ENCODE measurements around the gene BTG2.
A peak's percentile ranks its signal among the peaks of the same experiment; 100 is the strongest.
"Not testable (repeated sequence)": the region's sequence is repeated elsewhere in the genome, so short reads cannot be mapped to it uniquely, and the experiment has no call there.

The BTG2 gene, protein sequence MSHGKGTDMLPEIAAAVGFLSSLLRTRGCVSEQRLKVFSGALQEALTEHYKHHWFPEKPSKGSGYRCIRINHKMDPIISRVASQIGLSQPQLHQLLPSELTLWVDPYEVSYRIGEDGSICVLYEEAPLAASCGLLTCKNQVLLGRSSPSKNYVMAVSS

DNA sequence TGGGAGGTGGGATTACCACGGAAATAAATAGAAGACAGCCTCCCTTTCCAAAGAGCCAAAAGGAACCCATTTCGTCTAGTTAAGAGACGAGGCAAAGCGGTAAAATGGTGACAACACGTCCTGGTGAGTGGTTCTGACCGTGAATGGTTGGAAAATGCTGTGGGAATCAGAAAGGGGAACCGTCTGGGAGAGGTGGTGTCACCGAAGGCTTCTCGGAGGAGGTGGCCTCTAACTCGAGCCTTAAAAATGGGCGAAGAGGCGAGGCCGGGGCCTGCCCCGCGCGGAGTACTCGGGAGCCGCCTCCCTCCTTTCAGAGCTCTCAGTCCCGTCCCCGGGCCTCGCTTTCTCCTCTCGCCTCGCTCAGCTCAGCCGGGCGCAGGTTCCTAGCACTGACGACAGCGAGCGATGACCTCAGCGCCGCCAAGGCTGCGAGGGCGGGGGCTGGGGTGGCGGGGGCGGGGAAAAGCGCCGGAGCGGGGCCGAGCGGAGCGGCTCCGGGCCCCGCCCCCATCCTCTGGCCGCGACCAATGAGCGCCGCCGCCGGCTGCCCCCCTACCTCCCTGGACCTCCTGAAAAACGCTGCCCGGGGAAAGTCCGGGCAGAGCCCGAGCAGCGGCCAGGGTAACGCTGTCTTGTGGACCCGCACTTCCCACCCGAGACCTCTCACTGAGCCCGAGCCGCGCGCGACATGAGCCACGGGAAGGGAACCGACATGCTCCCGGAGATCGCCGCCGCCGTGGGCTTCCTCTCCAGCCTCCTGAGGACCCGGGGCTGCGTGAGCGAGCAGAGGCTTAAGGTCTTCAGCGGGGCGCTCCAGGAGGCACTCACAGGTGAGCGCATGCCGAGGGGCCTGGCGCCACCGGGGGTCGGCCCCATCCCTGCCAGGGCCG, at the start of gene BTG2:
BTG2 (plus strand) TSS at position 601 of the 890 bp plus-strand sequence; CDS start at position 689, 88 bp downstream.
- peak; percentile 77 to 88 (median 85) for DNase-seq (ENCODE audit: low read depth in 3 of 3)

DNA sequence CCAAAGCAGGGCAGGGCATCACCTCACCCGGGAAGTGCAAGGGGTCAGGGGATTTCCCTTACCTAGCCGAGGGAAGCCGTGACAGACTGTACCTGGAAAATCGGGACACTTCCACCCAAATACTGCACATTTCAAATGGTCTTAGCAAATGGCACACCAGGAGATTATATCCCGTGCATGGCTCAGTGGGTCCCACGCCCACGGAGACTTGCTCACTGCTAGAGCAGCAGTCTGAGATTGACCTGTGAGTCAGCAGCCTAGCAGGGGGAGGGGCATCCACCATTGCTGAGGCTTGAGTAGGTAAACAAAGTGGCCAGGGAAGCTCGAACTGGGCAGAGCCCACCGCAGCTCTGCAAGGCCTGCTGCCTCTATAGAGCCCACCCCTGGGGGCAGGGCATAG, 48.7 kb upstream of the BTG2 start:
- not testable (repeated sequence) for DNase-seq (ENCODE audit: low read depth in 3 of 3)

DNA sequence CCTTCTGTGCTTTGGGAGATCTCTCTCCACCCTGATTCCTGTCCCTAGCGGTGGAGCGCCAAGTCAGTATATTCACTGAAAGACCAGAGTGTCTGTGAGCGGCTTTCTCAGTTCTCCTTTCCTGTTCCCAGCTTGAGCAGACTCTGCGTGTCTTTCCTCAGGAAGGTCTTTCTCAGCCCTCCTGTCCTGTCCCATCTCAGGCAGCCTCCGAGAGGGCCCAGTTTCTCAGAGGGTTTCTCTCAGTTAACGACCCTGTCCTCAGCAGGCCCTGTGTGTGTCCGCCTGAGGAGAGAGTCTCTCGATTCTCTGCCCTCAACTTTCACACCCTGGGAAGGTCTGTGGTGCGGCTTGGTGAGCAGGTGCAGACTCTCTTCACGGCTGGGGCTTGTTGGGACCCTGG, 41.8 kb upstream of the BTG2 start:
- no peak for DNase-seq (ENCODE audit: low read depth in 3 of 3)

DNA sequence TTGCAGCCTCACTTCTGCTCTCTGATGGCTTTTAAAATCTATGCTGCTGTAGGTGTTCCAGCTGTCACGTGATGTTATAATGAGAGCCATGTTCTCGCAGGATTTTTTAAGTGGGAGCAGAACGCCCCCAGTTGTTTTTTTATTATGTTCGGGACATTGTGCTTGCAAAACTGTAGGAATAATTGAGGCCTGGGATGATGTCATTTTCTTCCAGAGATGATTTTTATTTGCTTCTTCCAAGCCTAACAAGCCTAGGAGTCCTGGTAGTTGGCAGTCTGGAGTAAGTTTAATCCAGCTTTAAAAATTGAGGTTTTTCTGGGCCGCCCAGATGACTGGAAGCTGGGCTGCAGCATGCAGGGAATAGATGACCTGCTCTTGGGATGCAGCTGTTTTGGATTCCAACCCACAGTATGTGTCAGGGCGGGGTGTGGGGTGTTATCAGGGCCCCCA, 41.2 kb upstream of the BTG2 start:
- no peak for DNase-seq (ENCODE audit: low read depth in 3 of 3)

DNA sequence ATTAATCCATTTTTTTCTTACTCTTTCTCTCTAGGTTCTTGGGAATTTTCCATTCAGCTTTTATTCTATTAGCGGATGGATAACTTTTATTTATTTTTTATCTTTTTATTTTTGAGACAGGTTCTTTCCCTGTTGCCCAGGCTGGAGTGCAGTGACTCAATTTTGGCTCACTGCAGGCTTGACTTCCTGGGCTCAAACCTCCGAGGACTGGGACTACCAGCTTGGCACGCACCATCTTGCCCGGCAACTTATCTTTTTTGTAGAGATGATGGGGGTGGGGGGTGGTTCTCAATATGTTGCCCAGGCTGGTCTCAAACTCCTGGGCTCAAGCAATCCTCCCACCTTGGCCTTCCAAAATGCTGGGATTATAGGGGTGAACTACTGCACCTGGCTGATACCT, 39.8 kb upstream of the BTG2 start:
- DNase-seq (ENCODE audit: low read depth in 3 of 3): no peak

DNA sequence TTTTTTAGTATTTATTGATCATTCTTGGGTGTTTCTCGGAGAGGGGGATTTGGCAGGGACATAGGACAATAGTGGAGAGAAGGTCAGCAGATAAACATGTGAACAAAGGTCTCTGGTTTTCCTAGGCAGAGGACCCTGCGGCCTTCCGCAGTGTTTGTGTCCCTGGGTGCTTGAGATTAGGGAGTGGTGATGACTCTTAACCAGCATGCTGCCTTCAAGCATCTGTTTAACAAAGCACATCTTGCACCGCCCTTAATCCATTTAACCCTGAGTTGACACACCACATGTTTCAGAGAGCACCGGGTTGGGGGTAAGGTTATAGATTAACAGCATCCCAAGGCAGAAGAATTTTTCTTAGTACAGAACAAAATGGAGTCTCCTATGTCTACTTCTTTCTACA, 39.2 kb upstream of the BTG2 start:
- DNase-seq (ENCODE audit: low read depth in 3 of 3): not testable (repeated sequence)

DNA sequence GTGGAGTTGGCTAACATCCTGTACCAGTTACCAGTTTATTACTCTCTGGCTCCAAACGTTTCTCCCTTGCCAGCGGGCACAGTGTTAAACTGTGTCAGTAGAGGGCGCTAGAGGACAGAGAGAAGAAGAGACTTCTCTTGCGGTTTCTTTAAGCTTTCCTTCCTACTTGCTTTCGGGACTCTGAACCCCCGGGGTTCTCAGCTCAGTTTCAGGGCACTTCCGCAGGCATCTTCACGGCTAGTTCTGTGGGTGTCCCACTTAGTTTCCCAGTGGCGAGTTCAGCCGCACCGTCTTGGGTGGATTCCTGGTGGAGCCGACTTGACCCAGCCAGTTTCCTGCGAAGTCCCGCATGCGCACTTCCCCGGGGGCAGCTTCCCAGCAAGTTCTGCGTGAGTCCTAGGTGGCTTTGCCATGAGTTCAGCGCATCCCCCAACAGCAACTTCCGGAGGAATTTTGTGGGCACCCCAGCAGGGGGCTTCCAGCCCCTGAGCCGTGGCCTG, 37.9 kb upstream of the BTG2 start:
- DNase-seq (ENCODE audit: low read depth in 3 of 3): peak; percentile 57 to 72 (median 63)

DNA sequence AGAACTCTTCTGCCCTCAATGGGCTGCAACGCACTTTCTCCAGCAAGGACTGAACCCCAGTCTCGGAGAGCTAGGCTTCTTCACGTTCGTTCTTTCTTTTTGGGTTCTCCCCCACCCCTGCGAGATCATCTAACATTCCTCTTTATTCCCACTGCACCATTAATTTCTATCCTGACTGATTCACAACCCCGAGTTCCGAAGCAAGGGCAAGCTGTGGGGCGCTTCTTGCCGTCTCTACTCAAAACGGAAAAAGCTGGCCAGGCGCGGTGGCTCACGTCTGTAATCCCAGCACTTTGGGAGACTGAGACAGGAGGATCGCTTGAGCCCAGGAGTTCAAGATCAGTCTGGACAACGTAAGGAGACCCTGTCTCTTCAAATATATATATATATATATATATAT, 37.4 kb upstream of the BTG2 start:
- no peak for DNase-seq (ENCODE audit: low read depth in 3 of 3)

DNA sequence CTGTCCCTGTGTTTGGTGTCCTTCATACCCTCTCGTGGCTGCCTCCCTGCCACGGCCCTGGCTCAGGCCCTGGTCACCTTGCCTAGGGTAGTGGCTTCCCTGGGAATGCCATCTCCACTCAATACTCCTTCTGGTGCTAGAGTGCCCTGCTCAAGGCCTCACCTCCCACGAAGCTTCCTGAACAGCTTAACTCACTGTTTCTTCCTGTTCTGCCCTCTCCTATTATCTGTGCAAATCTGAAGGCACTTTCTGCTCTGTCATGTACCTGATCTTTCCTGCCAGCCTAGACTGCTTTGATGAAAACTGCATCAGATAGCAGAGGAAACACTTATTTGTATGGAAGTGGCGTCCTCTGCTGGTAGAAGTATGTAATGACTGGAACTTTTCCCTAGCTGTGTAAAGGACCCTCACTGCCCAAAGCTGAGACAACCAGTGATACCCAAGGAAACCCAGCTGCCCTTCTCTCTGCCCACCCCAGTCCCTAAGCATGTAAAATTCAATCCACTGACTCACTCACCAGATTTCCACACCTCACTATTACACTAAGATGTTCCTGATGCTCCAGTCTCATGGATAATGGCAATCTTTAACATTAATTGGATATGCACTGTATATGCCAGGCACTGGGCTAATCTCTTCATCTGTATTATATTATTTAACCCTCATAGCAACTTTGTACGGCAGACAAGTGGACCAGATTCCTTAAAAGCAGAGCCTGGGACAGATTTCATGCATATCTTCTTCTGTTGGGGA, 36.2 kb upstream of the BTG2 start:
- no peak for DNase-seq (ENCODE audit: low read depth in 3 of 3)

DNA sequence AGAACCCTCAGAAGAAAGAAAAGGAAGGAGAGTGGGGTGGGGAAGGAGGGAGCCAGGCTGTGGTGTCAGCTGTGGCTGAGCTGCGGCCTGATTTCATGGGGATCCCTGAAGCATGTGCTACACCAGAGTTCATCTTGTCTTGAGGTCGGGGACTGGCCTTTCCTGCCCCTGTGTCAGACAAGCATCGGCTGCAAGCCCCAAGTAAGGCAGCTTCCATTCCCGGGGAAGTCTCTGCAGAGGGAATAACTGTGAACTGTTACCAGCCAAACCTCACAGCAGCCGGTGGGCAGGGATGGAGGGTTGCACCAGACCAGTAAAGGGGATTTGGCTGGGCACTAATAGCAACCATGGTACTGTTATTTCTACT, 35.7 kb upstream of the BTG2 start:
- DNase-seq (ENCODE audit: low read depth in 3 of 3): no peak

DNA sequence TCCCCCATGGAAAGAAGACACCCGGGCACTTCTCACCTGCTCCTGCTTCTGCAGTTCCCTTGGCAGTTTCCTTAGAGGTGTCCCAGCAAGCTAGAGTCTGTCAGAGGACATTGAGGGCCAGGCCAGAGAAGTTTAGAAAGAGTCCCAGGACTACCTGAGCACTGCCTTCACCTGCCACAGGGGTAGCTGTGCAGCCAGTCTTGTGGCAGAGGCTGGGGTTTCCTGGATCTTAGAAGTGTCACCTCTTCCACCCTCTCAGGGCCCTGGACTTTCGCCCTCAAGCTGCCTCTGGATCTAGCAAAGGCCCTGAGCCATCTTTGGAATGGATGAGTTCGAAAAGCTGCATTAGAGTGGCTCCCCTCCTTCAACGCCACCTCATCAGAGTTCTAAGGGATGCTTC, 34.9 kb upstream of the BTG2 start:
- DNase-seq (ENCODE audit: low read depth in 3 of 3): no peak

DNA sequence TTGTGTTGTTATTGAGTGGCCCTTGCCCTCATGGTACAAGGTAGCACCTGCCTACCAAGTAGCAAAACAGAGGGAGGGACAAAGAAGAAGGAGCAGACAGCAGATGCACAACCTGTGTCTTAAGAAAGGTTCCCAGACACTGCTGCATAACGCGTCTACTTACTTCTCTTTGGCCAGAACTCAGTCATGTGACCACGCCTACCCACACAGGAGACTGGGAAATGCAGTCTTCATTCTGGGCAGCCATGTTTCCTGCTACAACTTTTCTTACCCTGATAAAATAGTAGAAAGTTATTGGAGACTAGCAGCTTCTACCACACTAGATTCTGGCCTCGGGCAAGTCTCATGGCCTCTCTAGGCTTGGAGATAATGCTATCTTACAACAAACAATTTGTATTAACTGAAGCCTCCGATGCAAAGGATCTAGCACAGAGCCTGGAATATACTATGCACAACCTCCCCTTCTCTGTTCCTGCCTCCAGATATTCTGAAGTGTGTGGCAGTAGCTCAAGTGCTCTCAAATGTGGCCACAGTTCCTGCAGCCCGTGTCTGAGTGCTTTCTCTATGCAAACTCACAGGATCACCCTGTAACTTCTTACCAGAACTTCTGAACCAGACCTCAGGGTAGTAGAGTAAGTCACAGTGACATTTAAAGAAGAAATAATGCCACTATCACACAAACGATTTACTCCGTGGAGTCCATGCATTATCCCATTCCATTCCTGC, 34.1 kb upstream of the BTG2 start:
- DNase-seq (ENCODE audit: low read depth in 3 of 3): peak in 2 of 3 experiments; percentile 48 to 56

DNA sequence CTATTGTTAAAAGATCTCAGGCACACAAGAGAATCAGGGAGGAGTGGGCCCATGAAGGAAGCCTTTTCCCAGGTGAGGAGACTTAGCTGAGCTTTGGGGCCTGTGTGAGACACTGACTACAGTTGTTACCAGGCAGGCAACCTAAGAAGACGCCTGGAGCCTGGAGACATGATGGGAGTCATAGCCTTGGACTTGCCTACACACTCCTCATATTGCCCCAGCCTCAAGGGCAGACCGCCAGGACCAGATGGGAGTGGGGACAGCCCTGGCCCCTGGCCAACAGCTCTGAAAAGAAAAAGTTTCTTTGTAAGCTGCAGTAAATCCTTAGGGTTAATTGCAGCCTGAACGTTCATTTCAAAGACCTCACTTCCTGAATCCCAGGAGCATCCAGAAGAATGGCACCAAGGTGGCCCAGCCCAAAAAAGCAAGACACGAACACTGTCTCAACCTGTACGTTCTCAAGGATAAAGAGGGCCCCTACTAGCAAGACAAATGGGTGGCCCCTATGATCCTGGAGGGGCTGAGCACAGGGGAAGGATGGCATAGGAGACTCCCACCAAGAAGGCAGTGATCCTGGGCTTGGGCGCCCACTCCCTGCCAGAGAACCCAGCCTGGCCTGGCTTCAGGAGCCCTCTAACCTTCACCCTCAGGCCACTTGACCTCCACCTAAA, 33.2 kb upstream of the BTG2 start:
- DNase-seq (ENCODE audit: low read depth in 3 of 3): no peak

DNA sequence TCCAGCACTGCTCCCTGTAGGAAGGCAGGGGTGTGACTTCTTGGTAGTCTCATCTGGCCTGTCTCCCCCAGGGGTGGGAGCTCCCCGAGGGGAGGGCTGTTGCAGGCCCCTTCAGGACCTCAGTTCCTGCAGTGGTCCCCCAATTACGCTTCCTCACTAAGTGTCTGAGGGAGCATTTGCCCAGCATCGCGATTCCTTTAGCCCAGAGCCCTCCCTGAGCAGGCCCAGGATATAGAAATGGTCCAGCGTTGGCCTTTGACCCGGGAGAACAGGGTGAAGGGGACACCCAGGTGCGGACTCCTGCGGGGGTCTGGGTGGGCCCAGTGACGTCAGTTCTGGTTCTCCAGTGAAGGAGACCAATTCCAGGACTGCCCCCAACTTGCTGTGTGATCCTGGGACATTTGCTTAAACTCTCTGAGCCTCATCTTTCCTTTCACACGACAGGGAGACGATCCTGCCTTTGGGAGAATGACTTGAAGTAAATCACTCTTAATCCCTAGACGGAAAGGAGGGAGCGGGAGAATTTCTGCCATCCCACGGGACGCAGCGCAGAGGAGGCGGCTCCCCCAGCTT, 32.6 kb upstream of the BTG2 start:
- no peak for DNase-seq (ENCODE audit: low read depth in 3 of 3)

DNA sequence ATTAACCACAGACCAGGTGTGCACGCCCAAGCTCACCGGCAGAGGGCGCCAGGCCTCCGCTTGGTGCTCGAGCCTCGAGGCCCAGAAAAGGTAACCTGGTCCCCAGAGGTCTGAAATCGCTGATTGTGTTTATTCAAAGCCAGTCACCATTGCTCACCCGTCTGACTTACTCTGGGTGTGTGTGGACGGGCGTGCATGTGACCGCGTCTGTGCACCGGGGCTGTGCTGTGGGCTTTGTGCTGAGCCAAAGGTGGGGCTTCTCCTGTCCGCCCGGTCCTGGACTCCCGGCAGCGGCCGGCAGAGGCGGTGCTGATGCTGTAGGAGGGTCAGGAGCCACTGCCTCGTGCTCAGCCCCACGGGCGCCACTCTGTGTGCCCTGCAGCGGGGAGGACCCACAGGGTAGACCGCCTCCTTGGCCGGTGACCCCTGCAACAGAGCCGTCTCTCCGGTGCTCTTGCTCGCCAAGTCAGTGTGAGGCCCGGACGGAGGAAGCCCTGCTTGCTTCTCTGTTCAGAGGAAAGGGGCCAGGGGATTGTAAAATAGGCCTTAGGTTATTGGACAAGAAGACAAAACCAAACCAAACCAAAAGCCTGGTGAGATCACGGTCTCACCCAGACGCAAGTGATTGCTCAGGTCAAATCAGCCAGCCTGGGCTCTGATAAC, 32.0 kb upstream of the BTG2 start:
- peak; percentile 84 to 90 (median 86) for DNase-seq (ENCODE audit: low read depth in 3 of 3)

DNA sequence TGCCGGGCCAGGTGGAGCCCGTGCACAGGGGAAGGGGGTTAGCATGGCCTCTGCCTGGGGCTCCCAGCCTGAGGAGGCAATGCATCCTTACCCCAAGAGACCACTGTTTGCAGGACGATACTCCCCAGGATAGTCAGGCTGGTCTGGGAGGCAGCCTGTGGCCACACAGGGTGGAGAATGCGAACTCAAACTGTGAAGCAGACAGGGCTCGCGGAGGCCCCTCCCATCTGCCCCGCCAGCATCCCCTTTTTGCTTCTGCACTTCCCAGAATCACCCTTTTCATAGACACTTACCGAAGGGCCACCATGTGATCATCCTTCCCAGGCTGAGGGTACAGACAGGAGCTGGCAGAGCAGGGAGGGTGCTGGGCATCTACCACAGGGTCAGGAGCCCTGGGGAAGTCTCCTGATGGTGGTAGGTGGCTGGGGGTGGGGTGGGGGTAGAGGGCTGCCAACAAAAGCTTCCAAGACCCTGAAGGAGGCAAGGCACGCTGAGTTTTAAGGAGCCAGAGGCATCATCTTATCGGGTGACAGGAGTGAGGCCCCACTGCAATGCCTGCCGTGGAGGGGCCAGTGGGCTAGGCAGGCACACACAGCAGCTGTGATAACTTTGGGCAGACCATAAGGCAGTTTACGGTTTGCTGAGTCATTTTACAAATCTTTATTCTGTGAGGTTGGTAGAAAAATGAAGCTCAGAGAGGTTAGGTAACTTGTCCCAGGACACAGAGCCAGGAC, 31.3 kb upstream of the BTG2 start:
- DNase-seq (ENCODE audit: low read depth in 3 of 3): no peak

DNA sequence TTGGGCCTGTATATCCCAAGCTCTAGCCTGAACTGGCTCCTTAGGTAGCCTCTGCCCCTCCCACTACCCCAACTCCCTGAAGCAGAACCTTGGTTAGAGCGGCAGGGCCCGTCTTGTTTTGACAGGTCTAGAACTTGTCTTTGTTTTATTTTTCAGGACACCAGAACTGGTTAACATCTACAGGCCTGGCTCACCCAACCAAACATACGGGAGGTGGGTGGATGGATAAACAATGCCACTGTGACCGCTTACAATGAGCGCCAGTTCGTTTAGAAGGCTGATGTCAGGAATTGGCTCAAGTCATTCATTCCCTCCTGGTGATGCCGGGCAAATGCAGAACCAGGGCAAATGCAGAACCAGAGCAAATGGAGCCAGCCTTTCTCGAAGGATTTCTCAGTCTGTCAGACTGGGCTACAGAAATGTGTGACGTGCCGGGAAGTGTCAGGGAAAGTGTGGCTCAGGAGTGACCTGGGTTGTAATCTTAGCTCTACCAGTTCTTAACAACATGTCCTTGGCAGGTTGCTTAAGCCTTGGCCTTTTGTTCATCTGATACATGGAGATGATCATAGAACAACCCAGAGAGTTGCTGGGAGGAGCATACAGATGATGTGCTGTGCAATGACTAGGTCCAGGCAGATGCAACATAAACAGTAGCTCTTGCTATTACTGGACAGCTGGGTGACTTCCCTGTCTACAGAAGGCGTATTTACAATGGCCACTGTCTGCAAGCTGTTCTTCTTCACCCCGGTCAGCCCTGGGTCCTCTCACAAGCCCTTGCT, 30.5 kb upstream of the BTG2 start:
- no peak for DNase-seq (ENCODE audit: low read depth in 3 of 3)

DNA sequence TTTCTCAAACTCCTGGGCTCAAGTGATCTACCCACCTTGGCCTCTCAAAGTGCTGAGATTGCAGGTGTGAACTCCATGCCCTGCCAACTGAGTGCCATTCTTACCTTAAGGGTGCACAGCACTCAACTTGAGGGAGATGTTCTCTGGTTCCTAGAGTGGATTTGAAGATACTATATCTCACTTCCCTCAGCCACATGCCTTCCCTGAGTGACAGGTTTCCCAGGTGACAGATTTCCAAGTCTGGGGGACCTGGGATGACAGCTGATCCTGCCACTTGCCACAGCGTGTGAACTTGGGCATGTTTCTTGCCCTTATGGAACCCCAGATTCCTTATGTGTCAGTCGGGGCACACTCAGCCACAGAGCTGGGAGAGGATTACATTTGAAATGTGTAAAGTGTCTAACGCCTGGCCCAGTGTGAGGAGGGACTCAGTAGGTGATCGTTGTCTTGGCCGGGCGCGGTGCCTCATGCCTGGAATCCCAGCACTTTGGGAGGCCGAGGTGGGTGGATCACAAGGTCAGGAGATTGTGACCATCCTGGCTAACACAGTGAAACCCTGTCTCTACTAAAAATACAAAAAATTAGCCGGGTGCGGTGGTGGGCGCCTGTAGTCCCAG, 29.6 kb upstream of the BTG2 start:
- DNase-seq (ENCODE audit: low read depth in 3 of 3): no peak
